GM12801 (cell line): Measurements from ENCODE around the gene ACKR2.

Source experiments
- CTCF ChIP-seq: IDR thresholded peaks from one replicate; pipeline ENCODE4 v1.5.1; 2011; ENCODE audit warnings: control low read depth; ENCODE audit not compliant: insufficient read length; ENCODE audit errors: extremely low read depth

Gene ACKR2

GRCh38 chr3:42880183-42880582 lies 70.9 kb downstream of the ACKR2 start:
- TF ChIP-seq CTCF, result no peak

DNA sequence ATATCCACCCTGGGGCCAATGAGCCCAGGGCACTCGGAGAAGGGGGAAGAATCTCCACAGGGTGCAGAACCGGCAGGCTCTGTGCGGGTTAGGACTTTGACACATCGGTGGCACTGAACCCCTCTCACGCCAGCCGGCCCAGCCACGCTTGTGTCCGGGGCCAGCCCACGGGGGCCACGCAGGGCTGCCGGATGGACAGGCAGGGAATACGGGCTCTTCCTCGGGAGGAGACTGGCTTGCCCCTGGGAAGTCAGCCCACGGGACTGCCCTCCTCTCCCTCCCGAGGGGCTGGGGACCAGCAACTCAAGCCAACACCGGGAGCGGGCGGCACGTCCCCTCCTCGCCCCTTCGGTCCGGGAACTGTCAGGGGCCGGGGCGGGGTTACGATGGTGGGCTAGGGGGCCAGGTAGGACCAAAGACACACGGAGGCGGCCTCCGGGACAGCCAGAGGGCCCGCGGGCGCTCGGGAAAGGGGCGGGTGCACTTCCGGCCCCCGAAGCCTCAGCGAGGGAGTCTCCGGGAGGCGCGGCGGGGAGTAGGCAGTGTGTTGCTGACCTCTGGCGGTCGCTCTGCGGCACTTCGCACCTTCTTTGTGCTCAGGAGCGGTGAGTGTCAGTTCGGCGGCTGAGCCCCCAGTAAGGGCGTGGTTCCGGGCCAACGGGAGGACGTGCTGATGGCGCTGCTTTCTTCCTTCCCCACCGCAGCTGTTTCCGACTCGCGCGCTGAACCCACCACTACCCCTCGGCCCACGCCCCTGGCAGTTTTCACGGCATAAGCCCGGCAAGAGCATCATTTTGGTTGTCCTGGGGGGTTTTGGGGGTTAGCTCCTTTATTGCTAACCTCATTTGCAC lies 71.6 kb downstream of the ACKR2 start:
- no peak for TF ChIP-seq CTCF

GRCh38 chr3:42884324-42884723 lies 75.1 kb downstream of the ACKR2 start:
- no peak for TF ChIP-seq CTCF

- no peak for TF ChIP-seq CTCF
Measured at GRCh38 chr3:42886294-42886822, 77.1 kb downstream of the ACKR2 start.

GRCh38 chr3:42887084-42887483 lies 77.8 kb downstream of the ACKR2 start:
- TF ChIP-seq CTCF, result no peak

DNA sequence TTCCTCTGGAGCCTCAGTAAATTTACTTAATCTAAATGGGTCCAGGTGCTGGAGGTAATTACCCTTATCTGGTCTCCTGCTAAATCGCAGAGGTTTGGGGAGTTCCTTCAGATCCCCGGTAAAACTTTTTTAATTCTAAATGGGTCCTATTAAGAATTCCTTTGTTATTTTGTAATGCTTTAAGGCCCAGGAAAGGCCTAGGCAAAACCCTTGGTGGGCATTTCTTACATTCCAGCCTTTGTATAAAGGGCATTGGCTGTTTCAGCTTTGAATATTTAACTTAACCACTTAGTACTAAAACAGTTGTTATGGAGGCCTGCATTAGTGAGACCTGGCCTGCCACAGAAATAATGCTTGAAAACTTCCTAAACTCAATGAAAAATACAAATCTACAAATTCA lies 81.8 kb downstream of the ACKR2 start:
- no peak for TF ChIP-seq CTCF

DNA sequence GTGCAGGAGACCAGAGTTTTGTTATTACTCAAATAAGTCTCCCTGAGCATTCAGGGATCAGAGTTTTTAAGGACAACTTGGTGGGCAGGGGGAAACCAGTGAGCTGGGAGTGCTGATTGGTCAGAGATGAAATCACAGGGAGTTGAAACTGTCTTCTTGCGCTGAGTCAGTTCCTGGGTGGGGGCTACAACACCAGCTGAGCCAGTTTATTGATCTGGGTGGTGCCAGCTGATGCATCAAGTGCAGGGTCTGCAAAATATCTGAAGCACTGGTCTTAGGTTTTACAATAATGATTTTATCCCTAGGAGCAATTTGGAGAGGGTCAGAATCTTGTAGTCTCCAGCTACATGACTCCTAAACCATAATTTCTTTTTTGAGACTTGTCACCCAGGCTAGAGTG lies 82.9 kb downstream of the ACKR2 start:
- no peak for TF ChIP-seq CTCF
